ENCODE measurements around the gene GNA15.
"Not testable (repeated sequence)": the region's sequence is repeated elsewhere in the genome, so short reads cannot be mapped to it uniquely, and the experiment has no call there.

The GNA15 gene

DNA sequence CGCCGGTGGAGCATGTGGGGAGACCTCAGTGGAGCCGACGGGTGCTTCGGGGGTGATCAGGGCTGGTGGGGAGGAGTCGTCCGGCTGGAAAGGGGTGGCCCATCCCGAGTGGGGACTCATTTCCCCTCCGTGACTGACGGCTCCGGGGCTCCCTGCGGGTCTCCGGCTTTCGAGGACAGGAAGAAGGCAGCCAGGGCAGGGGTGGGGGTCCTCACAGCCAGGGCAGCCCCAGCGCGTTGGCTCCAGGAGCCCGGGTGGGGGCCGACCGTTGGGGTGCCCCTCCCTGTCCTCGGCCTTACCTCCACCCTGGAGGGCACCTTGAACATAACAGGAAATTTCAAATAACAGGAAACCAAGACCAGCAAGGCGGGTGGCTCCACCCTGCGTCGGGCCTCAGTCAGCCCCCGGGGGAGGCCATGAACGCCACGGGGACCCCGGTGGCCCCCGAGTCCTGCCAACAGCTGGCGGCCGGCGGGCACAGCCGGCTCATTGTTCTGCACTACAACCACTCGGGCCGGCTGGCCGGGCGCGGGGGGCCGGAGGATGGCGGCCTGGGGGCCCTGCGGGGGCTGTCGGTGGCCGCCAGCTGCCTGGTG is 42.6 kb downstream of the GNA15 start, which contains the start of gene S1PR4:
Gene S1PR4 (plus strand): TSS at position 393 of the 596 bp plus-strand sequence. CDS start 24 bp downstream, at position 417.
- DNase-seq, result peak; percentile 75

DNA sequence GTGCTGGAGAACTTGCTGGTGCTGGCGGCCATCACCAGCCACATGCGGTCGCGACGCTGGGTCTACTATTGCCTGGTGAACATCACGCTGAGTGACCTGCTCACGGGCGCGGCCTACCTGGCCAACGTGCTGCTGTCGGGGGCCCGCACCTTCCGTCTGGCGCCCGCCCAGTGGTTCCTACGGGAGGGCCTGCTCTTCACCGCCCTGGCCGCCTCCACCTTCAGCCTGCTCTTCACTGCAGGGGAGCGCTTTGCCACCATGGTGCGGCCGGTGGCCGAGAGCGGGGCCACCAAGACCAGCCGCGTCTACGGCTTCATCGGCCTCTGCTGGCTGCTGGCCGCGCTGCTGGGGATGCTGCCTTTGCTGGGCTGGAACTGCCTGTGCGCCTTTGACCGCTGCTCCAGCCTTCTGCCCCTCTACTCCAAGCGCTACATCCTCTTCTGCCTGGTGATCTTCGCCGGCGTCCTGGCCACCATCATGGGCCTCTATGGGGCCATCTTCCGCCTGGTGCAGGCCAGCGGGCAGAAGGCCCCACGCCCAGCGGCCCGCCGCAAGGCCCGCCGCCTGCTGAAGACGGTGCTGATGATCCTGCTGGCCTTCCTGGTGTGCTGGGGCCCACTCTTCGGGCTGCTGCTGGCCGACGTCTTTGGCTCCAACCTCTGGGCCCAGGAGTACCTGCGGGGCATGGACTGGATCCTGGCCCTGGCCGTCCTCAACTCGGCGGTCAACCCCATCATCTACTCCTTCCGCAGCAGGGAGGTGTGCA is 43.3 kb downstream of the GNA15 start:
- no peak for DNase-seq

DNA sequence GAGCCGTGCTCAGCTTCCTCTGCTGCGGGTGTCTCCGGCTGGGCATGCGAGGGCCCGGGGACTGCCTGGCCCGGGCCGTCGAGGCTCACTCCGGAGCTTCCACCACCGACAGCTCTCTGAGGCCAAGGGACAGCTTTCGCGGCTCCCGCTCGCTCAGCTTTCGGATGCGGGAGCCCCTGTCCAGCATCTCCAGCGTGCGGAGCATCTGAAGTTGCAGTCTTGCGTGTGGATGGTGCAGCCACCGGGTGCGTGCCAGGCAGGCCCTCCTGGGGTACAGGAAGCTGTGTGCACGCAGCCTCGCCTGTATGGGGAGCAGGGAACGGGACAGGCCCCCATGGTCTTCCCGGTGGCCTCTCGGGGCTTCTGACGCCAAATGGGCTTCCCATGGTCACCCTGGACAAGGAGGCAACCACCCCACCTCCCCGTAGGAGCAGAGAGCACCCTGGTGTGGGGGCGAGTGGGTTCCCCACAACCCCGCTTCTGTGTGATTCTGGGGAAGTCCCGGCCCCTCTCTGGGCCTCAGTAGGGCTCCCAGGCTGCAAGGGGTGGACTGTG is 44.0 kb downstream of the GNA15 start:
- no peak for DNase-seq

DNA sequence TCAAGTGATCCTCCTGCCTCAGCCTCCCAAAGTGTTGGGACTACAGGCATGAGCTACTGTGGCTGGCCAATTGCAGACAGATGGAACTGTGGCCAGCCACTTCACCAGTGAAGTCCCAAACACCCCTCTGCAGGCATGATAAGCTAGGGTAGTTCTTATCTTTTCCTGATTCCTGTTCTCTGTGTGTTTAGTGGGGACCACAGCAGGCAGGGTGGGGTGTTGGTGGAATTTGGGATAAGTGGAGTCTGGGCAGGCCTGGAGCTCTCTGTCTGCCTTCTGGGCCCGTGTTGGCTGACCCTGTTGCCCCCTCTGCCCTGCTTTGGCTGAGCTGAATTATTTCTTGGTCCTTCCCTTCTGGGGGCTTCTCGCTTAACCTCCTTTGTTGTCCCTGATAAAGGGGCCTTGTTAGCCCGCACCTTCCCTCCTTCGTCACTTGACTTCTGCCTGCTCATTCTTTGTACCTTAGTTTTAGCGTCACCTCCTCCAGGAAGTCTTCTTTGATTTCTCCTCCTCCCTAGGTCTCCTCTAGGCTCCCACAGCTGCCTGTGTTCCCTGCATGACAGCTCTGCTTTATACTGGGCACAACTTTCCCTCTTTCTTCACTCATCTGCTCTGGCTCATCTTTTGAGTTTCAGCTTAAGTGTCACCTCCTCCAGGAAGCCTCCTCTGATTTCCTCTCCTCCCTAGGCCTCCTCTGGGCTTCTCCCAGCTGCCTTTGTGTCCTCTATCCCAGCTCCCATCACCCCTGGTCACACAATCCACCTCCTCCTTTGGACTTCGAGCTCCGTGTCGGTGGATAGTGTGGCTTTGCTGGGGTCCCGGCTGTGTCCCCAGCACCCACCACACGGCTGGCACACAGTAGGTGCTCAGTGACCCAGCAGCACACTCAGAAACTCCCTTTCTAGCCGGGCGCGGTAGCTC is 48.1 kb downstream of the GNA15 start:
- no peak for DNase-seq

DNA sequence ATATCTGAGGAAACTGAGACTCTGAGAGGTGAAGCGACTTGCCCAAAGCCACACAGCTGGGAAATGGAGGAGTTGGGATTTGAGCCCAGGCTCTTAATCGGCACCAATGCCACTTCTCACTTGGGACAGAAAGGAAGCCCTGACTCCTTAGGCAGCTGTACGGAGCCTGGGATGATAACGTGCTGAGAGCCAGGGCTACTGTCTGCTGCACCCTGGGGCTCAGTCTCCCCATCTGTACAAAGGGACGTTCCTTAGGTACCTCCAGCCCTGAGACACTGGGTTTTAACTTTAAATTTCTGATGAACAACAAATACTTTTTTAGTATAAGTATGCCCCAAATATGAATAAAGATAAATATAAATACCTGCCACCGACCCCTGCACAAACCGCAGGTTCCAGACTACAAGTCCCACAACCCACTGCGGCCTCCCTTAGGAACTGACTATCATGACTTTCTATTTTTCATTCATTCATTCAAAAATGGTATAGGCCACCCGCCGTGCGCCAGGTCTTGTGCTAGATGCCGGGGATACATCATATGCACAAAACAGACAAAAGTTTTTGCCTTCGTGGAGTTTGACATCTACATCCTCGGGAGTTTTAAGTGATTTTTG is 49.1 kb downstream of the GNA15 start:
- no peak for DNase-seq

DNA sequence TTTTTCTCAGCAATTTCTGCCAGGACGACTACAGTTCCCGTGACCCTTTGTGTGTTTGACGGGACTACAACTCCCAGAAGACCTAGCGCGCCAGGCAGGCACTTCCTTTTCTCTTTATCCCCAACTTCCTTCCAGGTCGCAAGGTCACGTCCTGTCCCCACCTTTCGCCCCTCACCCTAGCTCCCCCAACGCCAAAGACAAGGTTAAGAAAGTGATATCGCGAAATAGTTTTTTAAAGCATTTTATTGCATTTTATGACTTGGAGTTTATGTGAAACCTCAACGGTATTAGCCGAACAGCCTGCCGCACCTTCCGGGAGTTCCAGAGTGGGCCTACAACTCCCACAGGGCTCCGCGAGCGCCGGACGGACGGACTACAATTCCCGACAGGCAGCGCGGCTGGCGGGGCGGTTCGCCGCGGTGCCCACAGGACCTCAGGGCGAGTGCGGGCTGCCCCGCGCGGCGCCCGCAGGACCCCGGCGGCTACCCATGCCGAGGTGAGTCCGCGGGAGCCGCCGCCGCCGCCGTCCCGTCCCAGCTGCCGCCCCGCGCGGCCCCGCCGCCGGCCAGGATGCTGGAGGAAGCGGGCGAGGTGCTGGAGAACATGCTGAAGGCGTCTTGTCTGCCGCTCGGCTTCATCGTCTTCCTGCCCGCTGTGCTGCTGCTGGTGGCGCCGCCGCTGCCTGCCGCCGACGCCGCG is 49.8 kb downstream of the GNA15 start, which contains the start of gene NCLN:
Gene NCLN (plus strand): TSS at position 470 of the 699 bp plus-strand sequence. CDS start 101 bp downstream, at position 571.
- DNase-seq, result peak; percentile 95

DNA sequence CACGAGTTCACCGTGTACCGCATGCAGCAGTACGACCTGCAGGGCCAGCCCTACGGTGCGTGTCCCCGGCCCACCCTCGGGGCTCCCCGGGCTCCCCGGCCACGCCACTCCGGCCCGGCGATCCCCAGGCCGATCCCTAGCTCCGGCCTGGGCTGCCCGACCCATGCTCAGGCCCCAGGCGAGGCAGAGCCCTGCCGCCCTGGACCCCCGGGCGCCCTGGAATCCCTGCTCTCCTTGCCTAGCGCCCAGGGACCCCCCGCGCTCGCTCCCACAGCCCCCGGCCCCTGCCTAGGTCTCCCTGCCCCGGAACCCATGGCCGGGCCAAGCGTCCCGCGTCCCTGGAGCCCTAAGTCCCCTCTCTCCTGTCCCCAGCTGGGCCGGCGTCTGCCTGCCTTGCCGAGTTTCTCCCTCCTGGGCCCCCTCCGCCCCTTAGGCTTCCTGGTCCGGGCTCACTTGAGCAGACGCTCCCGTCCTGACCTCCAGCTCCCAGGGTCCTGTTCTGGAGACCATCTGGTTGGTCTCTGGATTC is 50.4 kb downstream of the GNA15 start:
- DNase-seq, result no peak

DNA sequence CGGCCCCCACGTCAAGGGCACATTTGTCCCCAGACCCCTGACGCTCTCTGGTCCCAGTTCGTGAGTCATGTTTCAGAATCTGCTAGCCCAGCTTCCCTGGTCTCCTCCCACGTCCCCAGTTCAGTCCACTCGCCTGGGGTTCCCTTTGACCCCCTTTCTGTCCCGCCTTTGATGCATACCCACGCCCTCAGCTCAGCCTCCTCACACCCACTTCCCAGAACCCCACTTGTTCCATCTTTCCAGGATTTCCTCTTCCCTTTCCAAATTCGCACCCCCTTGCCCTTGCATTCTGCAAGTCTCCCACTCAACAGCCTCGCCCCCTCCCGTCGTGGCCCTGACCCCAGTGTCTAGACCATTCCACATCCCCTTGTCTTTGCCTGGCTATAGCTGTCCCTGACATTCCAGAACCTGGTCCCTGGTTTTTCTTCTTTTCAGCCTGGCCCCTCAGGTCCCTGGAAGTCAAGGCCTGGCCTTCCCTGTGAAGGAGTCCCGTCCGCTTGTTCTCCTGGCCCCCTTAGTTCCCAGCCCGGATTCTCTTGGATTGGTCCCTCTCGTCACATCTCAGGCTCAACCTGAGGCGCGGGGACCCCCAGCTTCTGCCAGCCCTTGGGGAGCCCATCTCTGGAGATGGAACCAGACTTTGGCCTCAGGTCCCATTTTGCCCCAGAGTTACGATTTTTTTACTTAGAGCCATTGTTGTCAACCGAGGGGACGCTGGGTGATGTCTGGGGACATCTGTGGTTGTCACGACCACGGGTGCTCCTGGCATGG is 51.2 kb downstream of the GNA15 start:
- DNase-seq, result no peak

DNA sequence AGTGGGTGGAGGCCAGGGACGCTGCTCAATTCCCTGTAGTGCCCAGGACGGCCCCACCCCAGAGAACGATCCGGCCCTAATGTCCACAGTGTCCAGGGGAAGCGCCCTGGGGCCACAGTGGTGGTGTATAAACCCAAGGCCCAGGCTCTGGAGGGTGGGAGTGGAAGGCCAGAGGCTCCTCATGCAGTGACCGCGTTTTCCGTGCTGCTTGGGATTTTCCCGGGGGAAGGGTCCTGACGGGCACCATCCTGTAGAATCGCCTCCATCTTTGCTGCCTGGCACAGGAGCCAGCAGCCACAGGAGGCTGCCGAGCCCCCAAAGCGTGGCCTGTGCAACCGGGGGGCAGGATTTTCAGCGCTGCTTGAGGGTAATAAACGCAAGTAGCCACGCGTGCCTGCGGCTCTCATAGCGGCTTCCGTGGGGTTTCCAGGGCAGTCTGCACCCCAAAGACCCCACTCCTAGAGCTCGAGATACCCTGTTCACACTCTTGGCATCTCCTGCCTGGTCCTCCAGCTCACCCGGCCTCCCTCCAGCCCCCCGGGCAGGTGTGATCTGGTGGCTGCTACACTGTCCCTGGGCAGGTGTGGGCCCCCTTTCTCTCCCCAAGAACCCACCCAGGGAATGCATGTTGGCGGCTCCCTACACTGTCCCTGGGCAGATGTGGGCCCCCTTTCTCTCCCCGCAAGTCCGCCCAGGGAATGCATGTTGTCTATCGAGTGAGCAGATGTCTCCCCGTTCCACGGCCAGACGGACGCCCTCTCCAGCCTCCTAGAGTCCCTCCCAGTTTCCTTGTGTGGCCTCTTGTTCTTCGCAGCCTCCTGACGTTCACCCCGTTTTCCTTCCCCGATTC is 52.1 kb downstream of the GNA15 start:
- no peak for DNase-seq

DNA sequence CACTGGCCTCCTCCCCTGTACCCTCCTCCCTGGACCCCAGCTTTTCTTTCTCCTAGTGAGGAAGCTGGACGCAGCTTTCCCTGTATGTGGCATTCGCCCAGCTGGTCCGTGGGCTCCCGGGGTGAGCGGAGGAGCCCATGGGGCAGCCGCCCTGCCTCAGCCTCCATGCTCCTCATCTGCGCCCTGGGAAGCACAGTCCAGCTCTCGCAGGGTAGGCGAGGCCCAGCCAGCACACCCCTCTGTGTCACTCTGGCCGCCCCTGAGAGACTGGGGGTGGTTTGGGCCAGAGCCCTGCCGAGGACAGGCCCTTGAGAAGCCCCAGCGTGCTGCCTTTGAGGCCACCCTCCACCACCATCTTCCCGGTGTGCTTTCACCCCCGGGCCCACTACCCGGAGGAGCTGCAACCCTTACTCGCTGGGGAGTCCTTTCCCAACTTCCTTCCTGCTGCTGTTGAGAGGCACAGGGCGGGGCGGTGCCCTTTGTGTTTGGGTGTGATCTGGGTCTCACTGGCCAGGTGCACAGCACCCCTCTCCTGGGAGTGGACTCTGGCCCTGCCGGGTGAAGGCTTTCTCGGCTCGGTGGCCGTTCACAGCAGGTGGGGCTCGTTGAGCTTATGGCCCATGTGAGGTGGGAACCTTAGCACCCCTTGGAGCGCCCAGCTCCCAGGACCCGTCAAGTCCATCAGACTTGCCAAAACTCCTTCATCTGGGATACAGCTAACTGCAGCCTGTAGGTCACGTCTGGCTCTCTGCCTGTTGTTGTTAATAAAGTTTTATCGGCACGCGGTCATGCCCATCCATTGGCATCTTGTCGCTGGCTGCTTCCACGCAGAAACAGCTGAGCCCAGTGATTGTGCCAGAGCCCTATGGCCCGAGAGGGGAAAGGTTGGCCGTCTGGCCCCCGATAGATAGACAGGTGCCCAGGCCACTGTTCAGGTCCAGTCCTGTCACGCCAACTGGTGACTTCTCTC is 53.1 kb downstream of the GNA15 start:
- DNase-seq, result no peak

DNA sequence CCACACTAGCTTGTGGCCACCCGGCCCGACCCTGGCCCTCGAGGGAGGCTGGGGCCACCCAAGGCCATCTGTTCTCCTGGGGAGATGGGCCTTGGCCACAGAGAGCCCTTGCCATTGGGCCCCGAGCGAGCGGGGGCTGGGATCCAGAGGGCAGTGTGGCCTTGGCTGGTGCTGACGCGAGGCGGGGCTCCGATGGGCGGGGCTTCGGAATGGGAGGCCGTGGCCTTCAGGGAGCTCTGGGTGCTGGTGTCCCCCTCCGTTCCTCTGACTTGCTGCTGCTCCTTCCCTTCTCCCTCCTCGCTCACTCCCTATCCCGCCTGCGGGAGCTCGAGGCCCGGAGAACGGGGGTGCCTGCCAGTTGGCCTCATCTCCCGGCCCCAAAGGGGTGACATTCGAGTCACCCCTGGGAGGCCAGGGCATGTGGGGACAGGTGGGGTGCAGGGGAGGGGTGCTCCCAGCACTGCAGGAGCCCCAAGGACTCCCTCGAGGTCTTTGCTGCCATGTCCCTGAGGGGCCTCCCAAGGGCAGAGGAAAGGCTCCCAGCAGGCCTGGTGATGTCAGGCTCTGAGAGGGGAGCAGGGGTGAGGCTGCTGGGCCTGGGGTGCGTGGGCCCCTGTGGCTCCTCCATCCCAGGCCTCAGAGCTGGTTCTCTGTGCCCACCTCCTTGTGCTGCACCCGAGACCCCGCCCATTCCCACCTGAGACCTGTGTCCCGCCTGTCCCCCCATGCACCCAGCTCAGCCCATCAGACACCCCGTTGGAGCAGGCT is 54.1 kb downstream of the GNA15 start:
- no peak for DNase-seq

DNA sequence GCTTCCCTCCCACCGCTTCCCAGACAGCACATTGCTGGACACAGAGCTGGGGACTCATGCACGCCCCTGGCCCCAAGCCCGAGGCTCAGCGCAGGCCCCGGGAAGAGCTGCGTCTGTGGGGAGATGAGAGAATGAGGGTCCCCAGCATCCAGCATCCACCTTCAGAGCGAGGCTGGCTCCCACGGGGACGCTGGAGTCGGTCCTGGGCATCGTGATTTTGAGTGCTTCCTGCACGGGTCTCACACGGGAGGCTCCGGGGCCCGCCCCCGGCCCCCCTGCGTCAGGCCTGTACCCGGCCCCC is 54.6 kb downstream of the GNA15 start:
- DNase-seq, result no peak

DNA sequence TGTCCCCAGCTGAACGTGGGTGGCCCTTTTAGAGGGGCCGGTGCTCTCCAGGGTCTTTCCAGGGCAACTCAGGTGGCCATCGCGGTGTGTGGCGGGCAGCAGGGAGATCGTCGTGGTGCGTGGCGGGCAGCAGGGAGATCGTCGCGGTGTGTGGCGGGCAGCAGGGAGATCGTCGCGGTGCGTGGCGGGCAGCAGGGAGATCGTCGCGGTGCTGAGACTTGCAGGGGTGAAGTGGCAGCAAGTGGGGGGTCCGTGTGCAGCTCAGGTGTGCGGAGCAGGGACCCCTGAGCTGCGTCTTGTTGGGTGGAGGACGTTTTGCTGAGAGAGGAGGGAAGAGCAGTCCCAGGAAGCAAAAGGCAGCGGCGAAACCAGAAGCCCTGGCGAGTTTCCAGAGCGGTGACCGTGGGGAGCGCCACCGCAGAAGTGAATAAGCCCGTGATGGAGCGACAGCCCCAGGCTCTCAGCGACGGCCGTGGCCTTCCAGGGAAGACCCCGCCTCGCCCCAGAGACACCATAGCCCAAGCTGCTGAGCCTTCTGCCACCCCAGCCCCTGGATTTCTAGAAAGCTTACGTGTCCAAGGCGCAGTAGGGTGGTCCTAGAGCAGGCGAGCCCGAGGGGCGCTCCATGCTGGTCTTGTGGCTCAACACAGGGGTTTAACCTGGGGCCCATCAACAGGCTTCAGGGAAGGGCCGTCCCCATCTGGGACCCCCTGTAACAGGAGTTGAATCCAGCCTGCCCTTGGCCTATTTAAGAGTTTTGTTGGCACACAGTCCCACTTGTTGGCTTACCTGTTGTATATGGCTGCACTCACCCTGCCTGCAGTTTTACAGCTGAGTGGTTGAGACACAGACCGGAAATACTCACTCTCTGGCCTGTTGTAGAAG is 55.3 kb downstream of the GNA15 start:
- no peak for DNase-seq

DNA sequence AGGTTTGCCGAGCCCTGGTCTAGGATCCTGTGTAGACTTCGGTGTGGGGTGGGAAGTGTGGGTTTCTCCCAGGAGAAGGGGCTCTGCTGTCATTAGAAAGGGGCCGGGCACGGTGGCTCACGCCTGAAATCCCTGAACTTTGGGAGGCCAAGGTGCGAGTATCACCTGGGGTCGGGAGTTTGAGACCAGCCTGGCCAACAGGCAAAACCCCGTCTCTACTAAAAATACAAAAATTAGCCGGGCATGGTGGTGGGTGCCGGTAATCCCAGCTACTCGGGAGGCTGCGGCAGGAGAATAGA is 55.9 kb downstream of the GNA15 start:
- DNase-seq, result not testable (repeated sequence)

DNA sequence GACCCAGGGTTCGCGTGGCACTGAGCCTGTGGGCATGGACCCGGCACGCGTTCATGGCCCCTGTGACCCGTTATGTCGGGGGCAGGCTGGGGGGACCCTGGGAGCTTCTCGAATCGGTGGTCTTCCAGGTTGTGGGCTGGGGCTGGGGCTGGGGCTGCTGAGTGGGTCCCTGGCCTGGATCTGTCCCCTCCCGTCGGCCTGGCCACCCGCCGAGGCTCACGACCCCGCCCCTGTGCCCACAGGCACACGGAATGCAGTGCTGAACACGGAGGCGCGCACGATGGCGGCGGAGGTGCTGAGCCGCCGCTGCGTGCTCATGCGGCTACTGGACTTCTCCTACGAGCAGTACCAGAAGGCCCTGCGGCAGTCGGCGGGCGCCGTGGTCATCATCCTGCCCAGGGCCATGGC is 56.4 kb downstream of the GNA15 start:
- no peak for DNase-seq

DNA sequence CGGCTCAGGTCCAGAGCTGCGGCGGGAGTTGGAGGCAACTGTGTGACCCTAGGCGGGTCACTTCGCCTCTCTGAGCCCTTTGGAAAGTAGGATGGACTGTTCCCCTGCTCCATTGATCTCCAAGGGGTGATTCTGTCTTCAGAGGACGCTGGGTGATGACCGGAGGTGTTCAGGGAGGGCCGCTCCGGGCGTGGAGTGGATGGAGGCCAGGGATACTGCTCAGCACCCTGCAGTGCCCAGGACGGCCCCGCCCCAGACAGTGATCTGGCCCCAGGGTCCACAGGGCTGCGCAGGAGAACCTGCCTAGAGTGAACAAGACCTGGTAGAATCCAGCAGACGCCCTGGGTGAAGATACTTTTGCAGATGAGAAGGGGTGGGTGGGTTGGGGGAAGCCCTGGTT is 56.9 kb downstream of the GNA15 start:
- DNase-seq, result no peak

Data from central memory CD4-positive, alpha-beta T cell (primary cell).